ENCODE measurements around the gene PTPRN2.

GRCh38 chr7:157922576-157922975 lies 665.0 kb downstream of the PTPRN2 start:
- TF ChIP-seq CTCF (conservative IDR thresholded peaks at IDR 0.05) (no peak), EZH2 (IDR thresholded peaks at IDR 0.05; ENCODE audit: low read depth) (no peak)

All from PC-9 (cell line).